GM23338 (cell line): ENCODE results near the gene SSTR3.

Experiments used
- CREB1 ChIP-seq: fragments of 250-450 bp; sonication (Bioruptor Pico); IDR thresholded peaks from 2 replicates; pipeline ENCODE4 v1.5.0; 2020; ENCODE audit warnings: low read depth, mild to moderate bottlenecking, moderate library complexity
- EZH2 ChIP-seq: fragments of 200-600 bp; sonication (generic); IDR thresholded peaks from one replicate; pipeline ENCODE4 v1.8.0; 2017; ENCODE audit warnings: antibody characterized with exemption, mild to moderate bottlenecking, low read depth; ENCODE audit not compliant: unreplicated experiment
- EZH2phosphoT487 ChIP-seq: fragments of 200-600 bp; sonication (generic); IDR thresholded peaks from one replicate; pipeline ENCODE4 v1.8.1; 2018; ENCODE audit warnings: antibody characterized with exemption; ENCODE audit not compliant: unreplicated experiment
- JUNB ChIP-seq: IDR thresholded peaks from one replicate; pipeline ENCODE4 v1.6.1; 2016; ENCODE audit warnings: antibody characterized with exemption; ENCODE audit not compliant: unreplicated experiment
- POLR2AphosphoS5 ChIP-seq: IDR thresholded peaks from 2 replicates; pipeline ENCODE4 v1.6.1; 2016; ENCODE audit warnings: antibody characterized with exemption, low read depth
- STAT1 ChIP-seq: IDR thresholded peaks from one replicate; pipeline ENCODE4 v1.6.1; 2016; ENCODE audit warnings: antibody characterized with exemption; ENCODE audit not compliant: unreplicated experiment
- ZNF114 ChIP-seq: fragments of 250-450 bp; sonication (Bioruptor Pico); IDR thresholded peaks from 2 replicates; pipeline ENCODE4 v1.5.0; 2020; ENCODE audit warnings: mild to moderate bottlenecking, moderate library complexity
- ZNF331 ChIP-seq: fragments of 250-450 bp; sonication (Bioruptor Pico); IDR thresholded peaks from 2 replicates; pipeline ENCODE4 v1.5.0; 2020; ENCODE audit warnings: low read depth, mild to moderate bottlenecking, moderate library complexity
- TF ChIP-seq, protein P1 (sequence below), 2 experiments: fragments of 200-600 bp in 1 of 2; sonication (generic) in 1 of 2; conservative IDR thresholded peaks; 2 replicates each; pipeline versions ENCODE4 v1.5.1 to v1.6.1; 2016 to 2017; ENCODE audit warnings: antibody characterized with exemption in 2 of 2, low read depth in 2 of 2, mild to moderate bottlenecking in 2 of 2, moderate library complexity in 1 of 2
- TF ChIP-seq, protein P2 (sequence below): IDR thresholded peaks from 2 replicates; pipeline ENCODE4 v1.6.1; 2016; ENCODE audit warnings: antibody characterized with exemption

DNA sequence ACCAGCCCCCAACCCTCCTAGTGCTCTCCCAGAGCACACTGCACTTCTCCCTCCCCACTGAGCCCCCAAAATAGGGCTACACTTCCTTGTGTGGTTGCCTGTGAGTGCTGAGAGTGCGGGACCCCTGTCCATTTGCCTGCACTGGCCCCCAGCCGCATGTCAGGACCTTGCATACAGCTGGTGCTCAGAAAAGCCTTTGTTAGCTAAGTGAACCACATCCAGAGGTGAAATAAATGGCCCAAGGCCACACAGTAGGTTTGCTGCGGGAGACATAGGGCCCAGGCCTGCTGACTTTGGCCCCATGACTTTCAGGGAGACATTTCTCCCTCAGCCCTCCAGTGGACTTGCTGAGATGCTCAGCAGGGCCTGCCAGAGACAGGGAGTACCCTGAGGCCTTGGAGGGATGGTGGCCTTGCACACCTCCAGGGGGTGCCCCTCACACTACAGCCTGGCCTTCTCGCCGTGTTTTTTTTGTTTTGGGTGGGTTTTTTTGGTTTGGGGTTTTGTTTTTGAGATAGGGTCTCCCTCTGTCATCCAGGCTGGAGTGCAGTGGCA is 10.2 kb downstream of the SSTR3 start:
- TF ChIP-seq JUNB (no peak), CREB1 (CRISPR knock-in tag) (no peak), EZH2 (no peak), POLR2AphosphoS5 (no peak), ZNF331 (CRISPR knock-in tag) (no peak), EZH2phosphoT487 (no peak), STAT1 (no peak), ZNF114 (CRISPR knock-in tag) (no peak)
- TF ChIP-seq, protein P1, sequence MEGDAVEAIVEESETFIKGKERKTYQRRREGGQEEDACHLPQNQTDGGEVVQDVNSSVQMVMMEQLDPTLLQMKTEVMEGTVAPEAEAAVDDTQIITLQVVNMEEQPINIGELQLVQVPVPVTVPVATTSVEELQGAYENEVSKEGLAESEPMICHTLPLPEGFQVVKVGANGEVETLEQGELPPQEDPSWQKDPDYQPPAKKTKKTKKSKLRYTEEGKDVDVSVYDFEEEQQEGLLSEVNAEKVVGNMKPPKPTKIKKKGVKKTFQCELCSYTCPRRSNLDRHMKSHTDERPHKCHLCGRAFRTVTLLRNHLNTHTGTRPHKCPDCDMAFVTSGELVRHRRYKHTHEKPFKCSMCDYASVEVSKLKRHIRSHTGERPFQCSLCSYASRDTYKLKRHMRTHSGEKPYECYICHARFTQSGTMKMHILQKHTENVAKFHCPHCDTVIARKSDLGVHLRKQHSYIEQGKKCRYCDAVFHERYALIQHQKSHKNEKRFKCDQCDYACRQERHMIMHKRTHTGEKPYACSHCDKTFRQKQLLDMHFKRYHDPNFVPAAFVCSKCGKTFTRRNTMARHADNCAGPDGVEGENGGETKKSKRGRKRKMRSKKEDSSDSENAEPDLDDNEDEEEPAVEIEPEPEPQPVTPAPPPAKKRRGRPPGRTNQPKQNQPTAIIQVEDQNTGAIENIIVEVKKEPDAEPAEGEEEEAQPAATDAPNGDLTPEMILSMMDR (conservative IDR thresholded peaks at IDR 0.05; ENCODE audit: low read depth in 2 of 2) = 0 out of 4 replicates have a peak, but pooled peaks of 1 of the 2 experiments have one; percentile 6
- TF ChIP-seq, protein P2, sequence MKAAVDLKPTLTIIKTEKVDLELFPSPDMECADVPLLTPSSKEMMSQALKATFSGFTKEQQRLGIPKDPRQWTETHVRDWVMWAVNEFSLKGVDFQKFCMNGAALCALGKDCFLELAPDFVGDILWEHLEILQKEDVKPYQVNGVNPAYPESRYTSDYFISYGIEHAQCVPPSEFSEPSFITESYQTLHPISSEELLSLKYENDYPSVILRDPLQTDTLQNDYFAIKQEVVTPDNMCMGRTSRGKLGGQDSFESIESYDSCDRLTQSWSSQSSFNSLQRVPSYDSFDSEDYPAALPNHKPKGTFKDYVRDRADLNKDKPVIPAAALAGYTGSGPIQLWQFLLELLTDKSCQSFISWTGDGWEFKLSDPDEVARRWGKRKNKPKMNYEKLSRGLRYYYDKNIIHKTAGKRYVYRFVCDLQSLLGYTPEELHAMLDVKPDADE = no peak
